Immature natural killer cell (primary cell): ENCODE results near the gene EHBP1. TPM values are rescaled to one million over a fixed set of nuclear protein-coding genes. Genes with fewer than 3 reads are reported as not detected.
A peak's percentile ranks its signal among the peaks of the same experiment; 100 is the strongest.
"Not testable (repeated sequence)": the region's sequence is repeated elsewhere in the genome, so short reads cannot be mapped to it uniquely, and the experiment has no call there.

ENCODE experiments used
- DNase-seq, 3 donors: peaks; one replicate each; pipeline ENCODE4 v3.0.0; 2022; ENCODE audit warnings: mixed read lengths in 1 of 3
- H3K27ac Mint-ChIP-seq, 6 donors: one replicate each; pipeline ENCODE4 v1.8.0; 2020; ENCODE audit warnings: mixed read lengths in 6 of 6, mild to moderate bottlenecking in 5 of 6, inconsistent platforms in 4 of 6, moderate library complexity in 3 of 6
- H3K27me3 Mint-ChIP-seq, 3 donors: one replicate each; pipeline ENCODE4 v1.8.0; 2020 to 2021; ENCODE audit warnings: low read depth in 3 of 3, mild to moderate bottlenecking in 3 of 3, mixed read lengths in 3 of 3, moderate library complexity in 3 of 3, inconsistent platforms in 1 of 3
- H3K36me3 Mint-ChIP-seq, 3 donors: one replicate each; pipeline ENCODE4 v1.8.0; 2020; ENCODE audit warnings: mixed read lengths in 3 of 3, inconsistent platforms in 2 of 3, mild to moderate bottlenecking in 2 of 3
- H3K4me1 Mint-ChIP-seq, 2 donors: one replicate each; pipeline ENCODE4 v1.8.0; 2020; ENCODE audit warnings: inconsistent platforms in 2 of 2, mild to moderate bottlenecking in 2 of 2, mixed read lengths in 2 of 2, moderate library complexity in 1 of 2
- H3K4me3 Mint-ChIP-seq, 5 donors: one replicate each; pipeline ENCODE4 v1.8.0; 2020; ENCODE audit warnings: mild to moderate bottlenecking in 5 of 5, mixed read lengths in 5 of 5, inconsistent platforms in 3 of 5, moderate library complexity in 3 of 5
- H3K9me3 Mint-ChIP-seq, 6 donors: one replicate each; pipeline ENCODE4 v1.8.0; 2020; ENCODE audit warnings: mild to moderate bottlenecking in 6 of 6, mixed read lengths in 6 of 6, inconsistent platforms in 4 of 6, moderate library complexity in 3 of 6
- polyA plus RNA-seq, 3 donors: library from polyadenylated mRNA; unstranded; fragments of 300-500 nt; fragmentation: Illumina TruSeq; gene quantifications; one replicate each; pipeline ENCODE4 v1.2.3, GENCODE V29; 2021

EHBP1 gene
- polyA plus RNA-seq, 3 donors from 2014 or later, result 6.9 to 23.5 (median 9.0) TPM

GRCh38 chr2:62713196-62713595 lies 7.7 kb downstream of the EHBP1 start:
- not testable (repeated sequence) for DNase-seq, H3K4me3 Mint-ChIP-seq, H3K27ac Mint-ChIP-seq, H3K27me3 Mint-ChIP-seq, H3K9me3 Mint-ChIP-seq, H3K4me1 Mint-ChIP-seq
- H3K36me3 Mint-ChIP-seq, result peaks cover 0 to 11% (median 11%) of the 10 kb centered on the region in 3 donors

- H3K4me1 Mint-ChIP-seq, result peaks cover 3% of the 10 kb centered on the region in 2 donors
- no peaks in the 10 kb centered on the region for H3K9me3 Mint-ChIP-seq
- peak overlapping the region in 1 of 6 donors; percentile 25 for H3K27ac Mint-ChIP-seq
- H3K27me3 Mint-ChIP-seq, result no peaks in the 10 kb centered on the region
- no peak overlapping the region for H3K4me3 Mint-ChIP-seq
- peaks cover 0 to 8% (median 8%) of the 10 kb centered on the region in 3 donors for H3K36me3 Mint-ChIP-seq
- DNase-seq, result no peak
Observed at GRCh38 chr2:62713837-62714236, 8.3 kb downstream of the EHBP1 start.

GRCh38 chr2:62716768-62717167 lies 11.3 kb downstream of the EHBP1 start:
- no peak overlapping the region for H3K27ac Mint-ChIP-seq
- H3K4me3 Mint-ChIP-seq, result no peak overlapping the region
- no peaks in the 10 kb centered on the region for H3K27me3 Mint-ChIP-seq
- H3K9me3 Mint-ChIP-seq, result no peaks in the 10 kb centered on the region
- DNase-seq, result no peak
- H3K36me3 Mint-ChIP-seq, result peaks cover 0 to 11% (median 7%) of the 10 kb centered on the region in 3 donors
- peaks cover 0 to 4% of the 10 kb centered on the region in 2 donors for H3K4me1 Mint-ChIP-seq

- Mint-ChIP-seq H3K27me3 (no peaks in the 10 kb centered on the region), H3K9me3 (peaks cover 0 to 1% (median under 1%) of the 10 kb centered on the region in 6 donors)
- DNase-seq, result no peak
Observed at GRCh38 chr2:62717503-62718081, 12.1 kb downstream of the EHBP1 start.

GRCh38 chr2:62718225-62718822 lies 12.8 kb downstream of the EHBP1 start:
- DNase-seq, result no peak
- H3K4me3 Mint-ChIP-seq, result no peak overlapping the region
- no peak overlapping the region for H3K27ac Mint-ChIP-seq
- peaks cover 8 to 9% of the 10 kb centered on the region in 2 donors for H3K4me1 Mint-ChIP-seq
- H3K36me3 Mint-ChIP-seq, result peaks cover 7 to 19% (median 16%) of the 10 kb centered on the region in 3 donors
- H3K27me3 Mint-ChIP-seq, result no peaks in the 10 kb centered on the region
- peaks cover 0 to 8% (median 4%) of the 10 kb centered on the region in 6 donors for H3K9me3 Mint-ChIP-seq

More at GRCh38 chr2:62717503-62718081, 12.1 kb downstream of the EHBP1 start:
- Mint-ChIP-seq H3K4me3 (no peak overlapping the region), H3K4me1 (peaks cover 2 to 6% of the 10 kb centered on the region in 2 donors), H3K36me3 (peaks cover under 1 to 12% (median 9%) of the 10 kb centered on the region in 3 donors), H3K27ac (no peak overlapping the region)

- H3K4me1 Mint-ChIP-seq, result peaks cover 8 to 21% of the 10 kb centered on the region in 2 donors
- no peak overlapping the region for H3K27ac Mint-ChIP-seq
- H3K4me3 Mint-ChIP-seq, result no peak overlapping the region
- H3K36me3 Mint-ChIP-seq, result peaks cover 12 to 24% (median 19%) of the 10 kb centered on the region in 3 donors
- peaks cover 0 to 2% (median 0%) of the 10 kb centered on the region in 3 donors for H3K27me3 Mint-ChIP-seq
- peaks cover 0 to 11% (median 6%) of the 10 kb centered on the region in 6 donors for H3K9me3 Mint-ChIP-seq
- DNase-seq, result no peak
Observed at GRCh38 chr2:62719757-62720156, 14.2 kb downstream of the EHBP1 start.

- Mint-ChIP-seq H3K36me3 (peaks cover 12 to 21% (median 12%) of the 10 kb centered on the region in 3 donors), H3K27ac (no peak overlapping the region), H3K27me3 (peaks cover 0 to 2% (median 0%) of the 10 kb centered on the region in 3 donors), H3K4me3 (no peak overlapping the region), H3K9me3 (peaks cover 0 to 11% (median 6%) of the 10 kb centered on the region in 6 donors), H3K4me1 (peaks cover 16 to 35% of the 10 kb centered on the region in 2 donors)
- DNase-seq, result no peak
Observed at GRCh38 chr2:62722679-62723078, 17.2 kb downstream of the EHBP1 start.

GRCh38 chr2:62723253-62723652 lies 17.7 kb downstream of the EHBP1 start:
- H3K27ac Mint-ChIP-seq, result no peak overlapping the region
- no peak for DNase-seq
- peaks cover 16 to 37% of the 10 kb centered on the region in 2 donors for H3K4me1 Mint-ChIP-seq
- H3K9me3 Mint-ChIP-seq, result peaks cover 0 to 11% (median 6%) of the 10 kb centered on the region in 6 donors
- H3K36me3 Mint-ChIP-seq, result peaks cover 12 to 21% (median 12%) of the 10 kb centered on the region in 3 donors
- no peak overlapping the region for H3K4me3 Mint-ChIP-seq
- peaks cover 0 to 2% (median 0%) of the 10 kb centered on the region in 3 donors for H3K27me3 Mint-ChIP-seq

- Mint-ChIP-seq H3K4me1 (peaks cover 16 to 37% of the 10 kb centered on the region in 2 donors), H3K27me3 (peaks cover 0 to 2% (median 0%) of the 10 kb centered on the region in 3 donors), H3K27ac (peak overlapping the region in 1 of 6 donors; percentile 9), H3K4me3 (no peak overlapping the region), H3K36me3 (peaks cover 12 to 21% (median 12%) of the 10 kb centered on the region in 3 donors), H3K9me3 (peaks cover 0 to 11% (median 6%) of the 10 kb centered on the region in 6 donors)
- no peak for DNase-seq
Observed at GRCh38 chr2:62724106-62724505, 18.6 kb downstream of the EHBP1 start.

GRCh38 chr2:62724886-62725711 lies 19.6 kb downstream of the EHBP1 start:
- Mint-ChIP-seq H3K27ac (no peak overlapping the region), H3K4me3 (no peak overlapping the region), H3K4me1 (peaks cover 12 to 37% of the 10 kb centered on the region in 2 donors), H3K36me3 (peaks cover 12 to 21% (median 13%) of the 10 kb centered on the region in 3 donors), H3K9me3 (peaks cover 0 to 11% (median 6%) of the 10 kb centered on the region in 6 donors), H3K27me3 (peaks cover 0 to 2% (median 0%) of the 10 kb centered on the region in 3 donors)
- DNase-seq, result peak in 2 of 3 donors; percentile 3 to 35

GRCh38 chr2:62725712-62726055 lies 20.2 kb downstream of the EHBP1 start:
- Mint-ChIP-seq H3K4me1 (peaks cover 12 to 37% of the 10 kb centered on the region in 2 donors), H3K9me3 (peaks cover 0 to 11% (median 6%) of the 10 kb centered on the region in 6 donors), H3K27me3 (peaks cover 0 to 2% (median 0%) of the 10 kb centered on the region in 3 donors), H3K4me3 (no peak overlapping the region), H3K36me3 (peaks cover 12 to 21% (median 19%) of the 10 kb centered on the region in 3 donors), H3K27ac (no peak overlapping the region)
- no peak for DNase-seq

- peaks cover 0 to 2% (median 0%) of the 10 kb centered on the region in 3 donors for H3K27me3 Mint-ChIP-seq
- H3K4me1 Mint-ChIP-seq, result peaks cover 12 to 37% of the 10 kb centered on the region in 2 donors
- H3K4me3 Mint-ChIP-seq, result no peak overlapping the region
- H3K9me3 Mint-ChIP-seq, result peaks cover 0 to 16% (median 10%) of the 10 kb centered on the region in 6 donors
- DNase-seq, result no peak
- H3K27ac Mint-ChIP-seq, result peak overlapping the region in 1 of 6 donors; percentile 12
- H3K36me3 Mint-ChIP-seq, result peaks cover 16 to 23% (median 18%) of the 10 kb centered on the region in 3 donors
Observed at GRCh38 chr2:62727259-62727867, 21.9 kb downstream of the EHBP1 start.

GRCh38 chr2:62727876-62728566 lies 22.5 kb downstream of the EHBP1 start:
- DNase-seq, result no peak
- Mint-ChIP-seq H3K27me3 (peaks cover 0 to 2% (median 0%) of the 10 kb centered on the region in 3 donors), H3K4me3 (no peak overlapping the region), H3K36me3 (peaks cover 13 to 24% (median 14%) of the 10 kb centered on the region in 3 donors), H3K27ac (no peak overlapping the region), H3K4me1 (peaks cover 9 to 33% of the 10 kb centered on the region in 2 donors), H3K9me3 (peaks cover 0 to 18% (median 5%) of the 10 kb centered on the region in 6 donors)
